ENCODE measurements around the gene PHGDH. TPM values are rescaled to one million over a fixed set of nuclear protein-coding genes. Genes with fewer than 3 reads are reported as not detected.

PHGDH gene
- total and polyA plus RNA-seq, 2 donors from 2014 or later, result 71.9 to 126 TPM

DNA sequence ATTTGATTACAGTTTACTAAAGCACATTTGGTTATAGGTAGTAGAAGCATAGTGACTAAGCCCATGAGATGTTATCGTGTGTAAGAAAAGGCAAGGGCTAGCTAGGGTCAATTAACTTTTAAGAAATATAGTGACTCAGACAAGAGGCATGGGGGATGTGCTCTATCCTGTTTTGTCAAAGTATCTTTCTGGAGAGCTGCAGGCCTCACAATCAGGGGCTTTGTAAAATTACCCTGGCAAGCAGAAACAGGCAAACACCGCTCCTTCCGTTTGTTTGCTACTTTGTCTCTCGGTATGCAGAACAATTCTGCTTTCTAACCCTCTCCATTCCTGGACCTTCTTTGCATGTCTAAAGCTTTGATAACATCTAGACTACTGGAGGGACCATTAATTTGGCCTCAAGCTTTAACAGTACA, 37.6 kb upstream of the PHGDH start:
- peak in 2 of 5 donors; percentile 45 to 56 for DNase-seq
- Histone ChIP-seq H3K27ac (ENCODE audit: low read depth in 2 of 2, low read length in 2 of 2) (no peak overlapping the region), H3K36me3 (ENCODE audit: control insufficient read depth in 2 of 3, insufficient read depth in 3 of 3, low read length in 3 of 3) (no peaks in the 10 kb centered on the region), H3K4me1 (ENCODE audit: control insufficient read depth in 2 of 3, insufficient read depth in 2 of 3, low read depth in 1 of 3, low read length in 3 of 3) (peaks cover 2 to 4% (median 2%) of the 10 kb centered on the region in 3 donors), H3K9ac (ENCODE audit: low read length in 3 of 3) (no peak overlapping the region), H3K9me3 (ENCODE audit: control insufficient read depth in 2 of 3, insufficient read depth in 1 of 3, low read length in 3 of 3) (no peaks in the 10 kb centered on the region), H3K4me3 (ENCODE audit: low read length in 3 of 3) (no peak overlapping the region), H3K27me3 (ENCODE audit: control insufficient read depth, insufficient read depth, low read length) (no peaks in the 10 kb centered on the region)
- FAIRE-seq, result no peak
- intact Hi-C loops (cut with DNase I), result no loop called here
- TF ChIP-seq, protein P1, sequence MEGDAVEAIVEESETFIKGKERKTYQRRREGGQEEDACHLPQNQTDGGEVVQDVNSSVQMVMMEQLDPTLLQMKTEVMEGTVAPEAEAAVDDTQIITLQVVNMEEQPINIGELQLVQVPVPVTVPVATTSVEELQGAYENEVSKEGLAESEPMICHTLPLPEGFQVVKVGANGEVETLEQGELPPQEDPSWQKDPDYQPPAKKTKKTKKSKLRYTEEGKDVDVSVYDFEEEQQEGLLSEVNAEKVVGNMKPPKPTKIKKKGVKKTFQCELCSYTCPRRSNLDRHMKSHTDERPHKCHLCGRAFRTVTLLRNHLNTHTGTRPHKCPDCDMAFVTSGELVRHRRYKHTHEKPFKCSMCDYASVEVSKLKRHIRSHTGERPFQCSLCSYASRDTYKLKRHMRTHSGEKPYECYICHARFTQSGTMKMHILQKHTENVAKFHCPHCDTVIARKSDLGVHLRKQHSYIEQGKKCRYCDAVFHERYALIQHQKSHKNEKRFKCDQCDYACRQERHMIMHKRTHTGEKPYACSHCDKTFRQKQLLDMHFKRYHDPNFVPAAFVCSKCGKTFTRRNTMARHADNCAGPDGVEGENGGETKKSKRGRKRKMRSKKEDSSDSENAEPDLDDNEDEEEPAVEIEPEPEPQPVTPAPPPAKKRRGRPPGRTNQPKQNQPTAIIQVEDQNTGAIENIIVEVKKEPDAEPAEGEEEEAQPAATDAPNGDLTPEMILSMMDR (IDR thresholded peaks at IDR 0.05; ENCODE audit: borderline replicate concordance, extremely low read depth, insufficient read depth), result no peak

GRCh38 chr1:119674835-119675289, 36.9 kb upstream of the PHGDH start:
- peak overlapping the region in 1 of 3 donors; percentile 17 for H3K9ac ChIP-seq (ENCODE audit: low read length in 3 of 3)
- no peak overlapping the region for H3K27ac ChIP-seq (ENCODE audit: low read depth in 2 of 2, low read length in 2 of 2)
- no peaks in the 10 kb centered on the region for H3K27me3 ChIP-seq (ENCODE audit: control insufficient read depth, insufficient read depth, low read length)
- DNase-seq (peak in 2 of 5 donors; percentile 66), FAIRE-seq (no peak)
- TF ChIP-seq, protein P1 (IDR thresholded peaks at IDR 0.05; ENCODE audit: borderline replicate concordance, extremely low read depth, insufficient read depth), result peak; percentile 61
- no peaks in the 10 kb centered on the region for H3K9me3 ChIP-seq (ENCODE audit: control insufficient read depth in 2 of 3, insufficient read depth in 1 of 3, low read length in 3 of 3)
- H3K36me3 ChIP-seq (ENCODE audit: control insufficient read depth in 2 of 3, insufficient read depth in 3 of 3, low read length in 3 of 3), result no peaks in the 10 kb centered on the region
- peaks cover 2 to 4% (median 2%) of the 10 kb centered on the region in 3 donors for H3K4me1 ChIP-seq (ENCODE audit: control insufficient read depth in 2 of 3, insufficient read depth in 2 of 3, low read depth in 1 of 3, low read length in 3 of 3)
- H3K4me3 ChIP-seq (ENCODE audit: low read length in 3 of 3), result peak overlapping the region in 2 of 3 donors; percentile 55 to 70
- intact Hi-C loops (cut with DNase I), result no loop called here

GRCh38 chr1:119675349-119676345, 36.1 kb upstream of the PHGDH start:
- Histone ChIP-seq H3K9me3 (ENCODE audit: control insufficient read depth in 2 of 3, insufficient read depth in 1 of 3, low read length in 3 of 3) (no peaks in the 10 kb centered on the region), H3K27ac (ENCODE audit: low read depth in 2 of 2, low read length in 2 of 2) (peak overlapping the region; percentile 26 to 40), H3K4me1 (ENCODE audit: control insufficient read depth in 2 of 3, insufficient read depth in 2 of 3, low read depth in 1 of 3, low read length in 3 of 3) (peaks cover 2 to 4% (median 2%) of the 10 kb centered on the region in 3 donors), H3K36me3 (ENCODE audit: control insufficient read depth in 2 of 3, insufficient read depth in 3 of 3, low read length in 3 of 3) (no peaks in the 10 kb centered on the region), H3K4me3 (ENCODE audit: low read length in 3 of 3) (peak overlapping the region; percentile 44 to 70 (median 55)), H3K27me3 (ENCODE audit: control insufficient read depth, insufficient read depth, low read length) (no peaks in the 10 kb centered on the region), H3K9ac (ENCODE audit: low read length in 3 of 3) (peak overlapping the region; percentile 13 to 17 (median 14))
- intact Hi-C loops (cut with DNase I), result no loop called here
- FAIRE-seq (peak; percentile 93), DNase-seq (peak in 4 of 5 donors; percentile 87 to 95 (median 91))
- TF ChIP-seq, protein P1 (IDR thresholded peaks at IDR 0.05; ENCODE audit: borderline replicate concordance, extremely low read depth, insufficient read depth), result peak; percentile 71

Measured in kidney (tissue), 14 donors.